ENCODE data around the gene ZSWIM4.
"Not testable (repeated sequence)": the region's sequence is repeated elsewhere in the genome, so short reads cannot be mapped to it uniquely, and the experiment has no call there.

The ZSWIM4 gene

DNA sequence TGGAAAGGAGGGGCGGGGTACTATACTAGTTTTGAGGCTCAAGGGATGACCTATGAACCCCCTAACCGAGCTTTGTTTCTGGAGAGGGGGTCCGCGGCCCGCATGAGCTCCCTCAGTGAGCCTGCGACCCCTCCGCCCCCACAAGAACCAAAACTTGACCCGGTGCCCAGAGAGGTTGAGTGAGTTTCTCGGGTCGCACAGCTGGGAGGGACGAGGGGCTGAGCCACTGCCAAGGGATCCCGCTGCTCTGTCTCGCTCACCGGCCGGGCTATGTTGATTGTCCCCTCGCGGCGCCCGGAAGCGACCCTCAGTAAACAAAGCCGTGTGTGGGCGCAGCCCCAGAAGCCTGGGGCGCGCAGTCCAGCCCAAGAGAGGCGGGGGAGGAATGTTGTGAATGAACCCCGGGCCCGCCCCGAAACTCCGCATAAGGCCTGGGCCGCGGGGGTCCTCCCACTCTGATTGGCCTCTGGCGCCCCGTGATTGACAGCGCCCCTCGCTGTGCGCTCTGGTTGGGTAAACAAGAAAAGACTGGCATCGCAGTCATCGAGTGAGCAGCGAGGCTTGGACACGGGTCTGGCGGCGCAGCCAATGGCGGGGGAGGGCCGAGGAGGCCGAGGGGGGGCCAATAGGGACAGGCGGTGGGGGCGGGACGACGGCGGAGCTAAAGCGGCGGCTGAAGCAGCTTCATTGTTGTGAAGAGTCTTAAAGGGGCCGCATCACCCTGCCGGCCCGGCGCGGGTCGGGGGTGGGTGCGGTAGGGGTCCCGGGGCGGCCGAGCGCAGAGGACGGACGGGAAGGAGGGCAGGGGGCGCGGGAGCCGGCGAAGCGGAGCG is at the start of gene ZSWIM4:
Gene ZSWIM4 (plus strand): TSS at position 687 of the 833 bp plus-strand sequence. CDS start 206 bp downstream, outside the sequence.
- intact Hi-C loops (cut with micrococcal nuclease) = loop anchor here (5.0 kb wide), 2 partner anchors 42 to 287 kb away; no protein-coding TSS in a partner anchor
- peak within 1 kb of the TSS; percentile 100 for H3K4me3 Mint-ChIP-seq

DNA sequence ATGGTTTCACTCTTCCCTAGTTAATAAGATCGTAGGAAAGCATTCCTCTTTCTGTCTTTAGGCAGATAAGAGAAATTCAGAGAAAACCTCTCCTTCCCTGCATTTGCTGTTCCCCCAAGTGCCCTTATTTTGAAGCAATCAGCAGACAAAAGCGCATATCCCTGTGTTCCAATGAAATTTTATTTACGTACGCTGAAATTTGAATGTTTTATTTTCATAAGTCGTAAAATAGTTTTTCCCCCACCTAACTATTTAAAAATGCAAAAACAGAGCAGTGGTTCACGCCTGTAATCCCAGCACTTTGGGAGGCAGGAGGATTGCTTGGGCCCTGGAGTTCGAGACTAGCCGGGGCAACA is 48.2 kb upstream of the ZSWIM4 start:
- peak overlapping the region; percentile 86 for H3K4me3 Mint-ChIP-seq
- intact Hi-C loops (cut with micrococcal nuclease) = loop anchor here (2.0 kb wide), 1 partner anchor 16 kb away; no protein-coding TSS in a partner anchor
- H3K27me3 Mint-ChIP-seq = no peaks in the 10 kb centered on the region
- H3K36me3 Mint-ChIP-seq (ENCODE audit: low read depth) = peaks cover 30% of the 10 kb centered on the region
- H3K9me3 Mint-ChIP-seq = no peaks in the 10 kb centered on the region
- H3K27ac Mint-ChIP-seq = peak overlapping the region; percentile 88
- H3K4me1 Mint-ChIP-seq (ENCODE audit: low read depth) = peaks cover 55% of the 10 kb centered on the region

More for the DNA sequence above, at the start of gene ZSWIM4:
- H3K4me1 Mint-ChIP-seq (ENCODE audit: low read depth) = peaks cover 47% of the 10 kb centered on the region
- H3K9me3 Mint-ChIP-seq = no peaks in the 10 kb centered on the region
- peak within 1 kb of the TSS; percentile 96 for H3K27ac Mint-ChIP-seq
- H3K27me3 Mint-ChIP-seq = no peaks in the 10 kb centered on the region
- peaks cover 13% of the 10 kb centered on the region for H3K36me3 Mint-ChIP-seq (ENCODE audit: low read depth)

DNA sequence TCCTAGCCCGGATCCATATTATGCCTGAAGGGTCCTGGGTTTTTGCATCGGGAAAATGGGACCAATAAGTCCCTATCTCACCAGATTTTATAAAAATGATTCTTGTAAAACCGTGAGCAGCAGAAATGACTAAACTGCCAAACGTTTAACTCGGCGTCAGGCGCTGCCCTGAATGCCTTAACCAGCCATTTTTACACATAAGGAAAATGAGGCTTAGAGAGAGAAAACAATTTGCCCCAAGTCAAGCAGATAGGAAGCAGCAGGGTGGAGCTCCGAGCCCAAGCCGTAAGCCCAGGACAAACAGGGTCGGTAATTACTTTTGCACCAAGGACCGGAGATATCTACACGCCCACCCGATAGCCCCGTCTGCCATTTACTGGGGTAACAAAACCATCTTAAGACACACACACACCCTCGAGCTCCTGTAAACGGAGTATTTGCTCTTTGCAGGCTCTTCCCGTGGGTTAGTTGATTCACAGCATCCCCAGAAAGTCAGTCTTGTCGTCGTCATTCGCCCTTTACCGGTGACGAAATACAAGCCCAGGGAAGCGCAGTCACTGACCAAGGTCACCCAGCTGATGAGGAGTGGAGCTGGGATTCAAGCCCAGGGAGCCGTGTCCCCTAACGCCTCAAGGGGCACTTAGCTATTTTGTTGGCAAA is 46.9 kb upstream of the ZSWIM4 start:
- no peaks in the 10 kb centered on the region for H3K9me3 Mint-ChIP-seq
- peak overlapping the region; percentile 88 for H3K27ac Mint-ChIP-seq
- H3K4me3 Mint-ChIP-seq = peak overlapping the region; percentile 86
- intact Hi-C loops (cut with micrococcal nuclease) = no loop called here
- peaks cover 42% of the 10 kb centered on the region for H3K36me3 Mint-ChIP-seq (ENCODE audit: low read depth)
- peaks cover 53% of the 10 kb centered on the region for H3K4me1 Mint-ChIP-seq (ENCODE audit: low read depth)
- H3K27me3 Mint-ChIP-seq = no peaks in the 10 kb centered on the region

DNA sequence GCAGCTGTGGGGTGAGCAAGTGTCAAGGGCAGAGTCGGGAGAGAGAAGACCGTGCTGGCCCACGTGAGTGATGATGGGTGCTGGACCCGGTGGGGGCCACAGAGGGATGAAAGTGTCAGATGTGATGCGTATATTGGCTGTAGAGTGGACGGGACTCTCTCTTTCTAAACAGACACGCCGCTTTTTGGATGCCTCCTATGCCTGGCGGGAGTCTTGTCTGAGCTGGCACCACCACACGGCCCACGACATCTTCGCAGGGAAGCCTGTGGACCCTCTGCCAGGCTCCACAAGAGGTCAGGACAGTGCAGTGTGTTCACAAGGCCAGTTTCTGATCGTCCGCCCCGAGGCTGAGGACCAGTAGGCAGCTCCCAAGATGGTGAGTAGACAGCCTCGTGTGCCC is 43.8 kb upstream of the ZSWIM4 start:
- Mint-ChIP-seq H3K27ac (no peak overlapping the region), H3K4me3 (no peak overlapping the region), H3K9me3 (no peaks in the 10 kb centered on the region)

DNA sequence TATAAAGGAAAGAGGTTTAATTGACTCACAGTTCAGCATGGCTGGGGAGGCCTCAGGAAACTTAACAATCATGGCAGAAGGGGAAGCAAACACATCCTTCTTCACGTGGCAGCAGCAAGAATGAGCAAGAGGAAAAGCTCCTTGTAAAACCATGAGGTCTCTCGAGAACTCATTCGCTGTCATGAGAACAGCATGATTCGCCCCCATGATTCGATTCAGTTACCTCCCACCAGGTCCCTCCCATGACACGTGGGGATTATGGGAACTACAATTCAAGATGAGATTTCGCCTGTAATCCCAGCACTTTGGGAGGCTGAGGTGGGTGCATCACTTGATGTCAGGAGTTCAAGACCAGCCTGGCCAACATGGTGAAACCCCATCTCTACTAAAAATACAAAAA is 41.6 kb upstream of the ZSWIM4 start:
- peaks cover 45% of the 10 kb centered on the region for H3K4me1 Mint-ChIP-seq (ENCODE audit: low read depth)
- H3K36me3 Mint-ChIP-seq (ENCODE audit: low read depth) = peaks cover 89% of the 10 kb centered on the region
- intact Hi-C loops (cut with micrococcal nuclease); H3K27me3 Mint-ChIP-seq; H3K9me3 Mint-ChIP-seq; H3K4me3 Mint-ChIP-seq; H3K27ac Mint-ChIP-seq: not testable (repeated sequence)

More for the DNA sequence above, 43.8 kb upstream of the ZSWIM4 start:
- H3K4me1 Mint-ChIP-seq (ENCODE audit: low read depth) = peaks cover 59% of the 10 kb centered on the region
- intact Hi-C loops (cut with micrococcal nuclease) = no loop called here
- H3K36me3 Mint-ChIP-seq (ENCODE audit: low read depth) = peaks cover 73% of the 10 kb centered on the region
- H3K27me3 Mint-ChIP-seq = no peaks in the 10 kb centered on the region

DNA sequence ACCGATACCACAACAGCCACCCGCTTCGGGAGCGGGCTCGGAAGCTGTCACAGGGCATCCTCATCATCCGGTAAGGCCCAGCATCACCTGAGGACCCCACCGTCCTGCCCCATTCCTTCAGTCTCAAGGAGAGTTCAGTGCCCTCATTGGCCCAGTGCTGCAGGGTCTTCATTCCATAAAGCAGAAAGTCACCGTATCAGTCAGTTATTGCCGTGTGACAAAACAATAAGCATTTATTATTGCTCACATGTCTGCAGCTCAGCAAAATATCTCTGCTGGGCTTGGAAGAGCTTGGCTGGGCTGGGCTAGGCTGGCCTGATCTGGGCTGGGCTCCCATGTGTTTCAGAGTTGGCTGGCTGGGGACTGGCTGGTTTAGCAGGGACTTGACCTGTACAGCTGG is 39.0 kb upstream of the ZSWIM4 start:
- peaks cover 27% of the 10 kb centered on the region for H3K4me1 Mint-ChIP-seq (ENCODE audit: low read depth)
- intact Hi-C loops (cut with micrococcal nuclease) = no loop called here
- no peaks in the 10 kb centered on the region for H3K27me3 Mint-ChIP-seq
- no peak overlapping the region for H3K4me3 Mint-ChIP-seq
- H3K36me3 Mint-ChIP-seq (ENCODE audit: low read depth) = peaks cover 100% of the 10 kb centered on the region
- H3K27ac Mint-ChIP-seq = no peak overlapping the region
- H3K9me3 Mint-ChIP-seq = no peaks in the 10 kb centered on the region

DNA sequence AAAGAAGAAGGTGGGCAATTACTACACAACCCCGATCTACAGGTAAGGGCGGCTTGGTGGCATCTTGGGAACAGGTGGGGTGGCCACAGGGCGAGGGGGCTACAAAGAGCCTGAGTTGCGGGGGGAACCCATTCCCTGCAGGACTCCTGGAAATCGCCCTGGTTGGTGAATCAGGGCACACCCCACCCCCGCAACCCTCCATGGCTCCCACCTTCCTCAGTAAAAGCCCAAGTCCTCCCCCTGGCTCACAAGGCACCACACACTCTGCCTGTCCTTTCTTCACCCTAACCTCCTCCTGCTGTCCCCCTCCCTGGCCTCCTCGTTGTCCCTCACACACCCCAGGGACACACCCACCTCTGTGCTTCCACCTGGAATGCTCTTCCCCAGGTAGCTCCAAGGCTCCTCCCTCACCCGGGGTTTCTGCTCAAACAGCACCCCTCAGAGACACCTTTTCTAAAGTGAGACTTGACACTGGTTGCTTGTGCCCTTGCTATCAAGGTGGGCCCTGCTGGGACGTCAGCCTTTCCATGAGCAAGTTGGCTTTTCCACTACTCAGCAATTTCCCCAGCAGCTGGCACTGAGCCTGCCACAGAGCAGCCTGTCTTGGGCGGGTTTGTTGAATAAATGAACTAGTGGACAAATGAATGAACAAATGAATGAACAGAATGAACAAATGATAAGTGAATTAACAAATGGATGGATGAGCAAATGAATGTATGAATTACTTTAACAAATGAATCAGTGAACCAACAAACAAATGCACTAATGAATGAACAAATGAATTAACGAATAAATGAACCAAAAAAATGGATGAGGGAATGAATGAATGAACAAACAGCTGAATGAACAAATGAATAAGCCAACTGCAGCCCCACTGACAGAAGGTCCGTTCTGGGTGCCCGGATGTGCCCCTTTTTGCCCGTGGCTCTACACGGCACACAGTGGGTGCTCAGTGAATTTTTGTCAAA is 37.2 kb upstream of the ZSWIM4 start:
- Mint-ChIP-seq H3K36me3 (ENCODE audit: low read depth) (peaks cover 100% of the 10 kb centered on the region), H3K27ac (no peak overlapping the region), H3K27me3 (no peaks in the 10 kb centered on the region), H3K9me3 (no peaks in the 10 kb centered on the region), H3K4me3 (no peak overlapping the region), H3K4me1 (ENCODE audit: low read depth) (peaks cover 19% of the 10 kb centered on the region)
- intact Hi-C loops (cut with micrococcal nuclease) = no loop called here

DNA sequence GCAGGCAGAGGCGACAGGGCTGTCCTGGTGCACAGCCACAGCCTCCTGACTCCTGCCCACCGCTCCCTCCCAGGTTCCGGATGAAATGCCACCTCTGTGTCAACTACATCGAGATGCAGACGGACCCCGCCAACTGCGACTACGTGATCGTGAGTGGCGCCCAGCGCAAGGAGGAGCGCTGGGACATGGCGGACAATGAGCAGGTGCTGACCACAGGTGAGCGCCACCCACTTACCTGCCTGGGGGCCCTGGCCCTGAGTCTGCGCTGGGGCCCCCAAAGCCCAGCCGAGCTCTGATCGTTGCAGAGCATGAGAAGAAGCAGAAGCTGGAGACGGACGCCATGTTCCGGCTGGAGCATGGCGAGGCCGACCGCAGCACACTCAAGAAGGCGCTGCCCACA is 36.4 kb upstream of the ZSWIM4 start:
- no peaks in the 10 kb centered on the region for H3K27me3 Mint-ChIP-seq
- no peak overlapping the region for H3K4me3 Mint-ChIP-seq
- no peaks in the 10 kb centered on the region for H3K9me3 Mint-ChIP-seq
- intact Hi-C loops (cut with micrococcal nuclease) = no loop called here
- peaks cover 17% of the 10 kb centered on the region for H3K4me1 Mint-ChIP-seq (ENCODE audit: low read depth)
- no peak overlapping the region for H3K27ac Mint-ChIP-seq
- H3K36me3 Mint-ChIP-seq (ENCODE audit: low read depth) = peaks cover 100% of the 10 kb centered on the region

- no peak overlapping the region for H3K4me3 Mint-ChIP-seq
- peaks cover 24% of the 10 kb centered on the region for H3K4me1 Mint-ChIP-seq (ENCODE audit: low read depth)
- H3K27me3 Mint-ChIP-seq = no peaks in the 10 kb centered on the region
- H3K27ac Mint-ChIP-seq = no peak overlapping the region
- no peaks in the 10 kb centered on the region for H3K9me3 Mint-ChIP-seq
- H3K36me3 Mint-ChIP-seq (ENCODE audit: low read depth) = peaks cover 89% of the 10 kb centered on the region
- intact Hi-C loops (cut with micrococcal nuclease) = no loop called here
Observed at GRCh38 chr19:13761423-13761822, 33.8 kb upstream of the ZSWIM4 start.

DNA sequence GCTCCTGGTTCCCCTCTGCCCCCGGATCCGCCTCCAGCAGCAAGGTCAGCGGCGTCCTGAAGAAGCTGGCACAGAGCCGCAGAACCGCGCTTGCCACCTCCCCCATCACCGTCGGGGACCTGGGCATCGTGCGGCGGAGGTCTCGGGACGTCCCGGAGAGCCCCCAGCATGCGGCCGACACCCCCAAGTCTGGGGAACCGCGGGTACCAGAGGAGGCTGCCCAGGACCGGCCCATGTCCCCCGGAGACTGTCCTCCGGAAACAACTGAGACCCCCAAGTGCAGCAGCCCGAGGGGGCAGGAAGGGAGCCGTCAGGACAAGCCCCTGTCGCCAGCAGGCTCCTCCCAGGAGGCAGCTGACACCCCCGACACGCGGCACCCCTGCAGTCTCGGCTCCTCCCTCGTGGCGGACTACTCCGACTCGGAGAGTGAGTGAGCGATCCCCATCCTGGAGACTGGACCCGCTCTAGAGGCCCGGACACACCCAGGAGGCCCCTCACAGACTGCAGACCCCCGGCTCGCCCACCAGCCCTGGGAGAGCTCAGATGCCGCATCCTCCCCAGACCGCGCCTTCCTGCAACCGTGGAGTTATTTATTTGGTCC is 32.5 kb upstream of the ZSWIM4 start:
- Mint-ChIP-seq H3K27ac (no peak overlapping the region), H3K4me1 (ENCODE audit: low read depth) (peaks cover 25% of the 10 kb centered on the region), H3K27me3 (no peaks in the 10 kb centered on the region), H3K4me3 (no peak overlapping the region), H3K36me3 (ENCODE audit: low read depth) (peaks cover 79% of the 10 kb centered on the region), H3K9me3 (no peaks in the 10 kb centered on the region)
- intact Hi-C loops (cut with micrococcal nuclease) = no loop called here

DNA sequence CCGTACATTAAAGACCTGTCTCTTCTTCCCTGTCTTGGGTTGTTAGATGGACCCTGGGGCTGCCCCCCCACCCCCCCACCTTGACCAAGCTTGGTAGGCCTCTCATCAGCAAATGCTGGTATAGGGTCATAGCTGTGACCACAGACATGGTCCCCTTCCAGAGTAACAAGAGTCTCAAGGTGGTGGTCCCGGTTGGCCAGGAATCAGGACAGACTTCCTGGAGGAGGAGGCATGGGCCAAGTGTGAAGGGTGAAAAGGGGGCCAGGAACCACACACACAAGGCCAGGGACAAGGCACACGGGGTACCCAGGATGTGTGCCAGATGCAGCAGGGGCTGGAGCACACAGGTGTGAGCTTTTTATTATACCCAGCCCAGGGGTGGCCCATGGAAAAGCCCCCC is 32.0 kb upstream of the ZSWIM4 start:
- no peaks in the 10 kb centered on the region for H3K9me3 Mint-ChIP-seq
- no peaks in the 10 kb centered on the region for H3K27me3 Mint-ChIP-seq
- peak overlapping the region; percentile 42 for H3K27ac Mint-ChIP-seq
- H3K36me3 Mint-ChIP-seq (ENCODE audit: low read depth) = peaks cover 79% of the 10 kb centered on the region
- intact Hi-C loops (cut with micrococcal nuclease) = no loop called here
- no peak overlapping the region for H3K4me3 Mint-ChIP-seq
- peaks cover 25% of the 10 kb centered on the region for H3K4me1 Mint-ChIP-seq (ENCODE audit: low read depth)

DNA sequence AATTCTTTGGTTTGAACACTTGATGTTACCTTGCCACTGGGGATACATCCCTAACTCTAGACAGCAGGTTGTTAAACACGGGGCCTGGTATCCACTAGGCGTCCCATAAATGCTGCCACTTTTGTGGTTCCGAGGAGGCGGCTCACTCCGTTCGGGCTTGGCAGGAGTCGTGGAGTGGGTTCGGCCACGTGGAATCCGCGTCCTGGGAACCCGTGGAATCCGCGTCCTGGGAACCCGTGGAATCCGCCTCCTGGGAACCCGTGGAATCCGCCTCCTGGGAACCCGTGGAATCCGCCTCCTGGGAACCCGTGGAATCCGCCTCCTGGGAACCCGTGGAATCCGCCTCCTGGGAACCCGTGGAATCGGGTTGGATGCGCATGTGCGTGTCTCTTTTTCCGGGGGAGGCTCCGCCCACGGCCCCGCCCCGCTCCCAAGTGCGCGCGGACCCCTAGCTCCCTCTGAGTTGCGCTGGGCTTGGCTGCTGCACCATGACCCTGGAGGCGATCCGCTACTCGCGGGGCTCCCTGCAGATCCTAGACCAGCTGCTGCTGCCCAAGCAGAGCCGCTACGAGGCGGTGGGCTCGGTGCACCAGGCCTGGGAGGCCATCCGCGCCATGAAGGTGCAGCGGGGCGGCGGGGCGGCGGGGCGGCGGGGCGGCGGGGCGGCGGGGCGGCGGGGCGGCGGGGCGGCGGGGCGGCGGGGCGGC is 31.0 kb upstream of the ZSWIM4 start, which contains the start of gene MRI1:
Gene MRI1 (plus strand): TSS at position 422 of the 707 bp plus-strand sequence. CDS start 67 bp downstream, at position 489.
- Mint-ChIP-seq H3K27me3 (no peaks in the 10 kb centered on the region), H3K4me1 (ENCODE audit: low read depth) (peaks cover 25% of the 10 kb centered on the region), H3K4me3 (peak within 1 kb of the TSS; percentile 83), H3K9me3 (no peaks in the 10 kb centered on the region), H3K27ac (peak within 1 kb of the TSS; percentile 42), H3K36me3 (ENCODE audit: low read depth) (peaks cover 79% of the 10 kb centered on the region)
- intact Hi-C loops (cut with micrococcal nuclease) = no loop called here

Measured in dendritic cell treated with granulocyte-macrophage colony-stimulating factor and Interleukin-4, amounts not matched to agents 40 ng/mL and 50 ng/mL, for 4 days (primary cell).